ENCODE data around the gene ZSCAN5B.

- TF ChIP-seq, protein P1, sequence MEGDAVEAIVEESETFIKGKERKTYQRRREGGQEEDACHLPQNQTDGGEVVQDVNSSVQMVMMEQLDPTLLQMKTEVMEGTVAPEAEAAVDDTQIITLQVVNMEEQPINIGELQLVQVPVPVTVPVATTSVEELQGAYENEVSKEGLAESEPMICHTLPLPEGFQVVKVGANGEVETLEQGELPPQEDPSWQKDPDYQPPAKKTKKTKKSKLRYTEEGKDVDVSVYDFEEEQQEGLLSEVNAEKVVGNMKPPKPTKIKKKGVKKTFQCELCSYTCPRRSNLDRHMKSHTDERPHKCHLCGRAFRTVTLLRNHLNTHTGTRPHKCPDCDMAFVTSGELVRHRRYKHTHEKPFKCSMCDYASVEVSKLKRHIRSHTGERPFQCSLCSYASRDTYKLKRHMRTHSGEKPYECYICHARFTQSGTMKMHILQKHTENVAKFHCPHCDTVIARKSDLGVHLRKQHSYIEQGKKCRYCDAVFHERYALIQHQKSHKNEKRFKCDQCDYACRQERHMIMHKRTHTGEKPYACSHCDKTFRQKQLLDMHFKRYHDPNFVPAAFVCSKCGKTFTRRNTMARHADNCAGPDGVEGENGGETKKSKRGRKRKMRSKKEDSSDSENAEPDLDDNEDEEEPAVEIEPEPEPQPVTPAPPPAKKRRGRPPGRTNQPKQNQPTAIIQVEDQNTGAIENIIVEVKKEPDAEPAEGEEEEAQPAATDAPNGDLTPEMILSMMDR (IDR thresholded peaks at IDR 0.05 in 4 of 5, conservative IDR thresholded peaks at IDR 0.05 in 1 of 5) = no peak
- no peak for TF ChIP-seq POLR2A (IDR thresholded peaks at IDR 0.05)
These were observed 49.5 kb downstream of the ZSCAN5B start for GRCh38 chr19:56148096-56148495.

Measured in gastrocnemius medialis (tissue), 4 donors.